Measurements from ENCODE around the gene REEP5. TPM values are rescaled to one million over a fixed set of nuclear protein-coding genes. Genes with fewer than 3 reads are reported as not detected.

REEP5 gene
- total RNA-seq, 4 donors from 2014 or later: 169 to 300 (median 231) TPM

DNA sequence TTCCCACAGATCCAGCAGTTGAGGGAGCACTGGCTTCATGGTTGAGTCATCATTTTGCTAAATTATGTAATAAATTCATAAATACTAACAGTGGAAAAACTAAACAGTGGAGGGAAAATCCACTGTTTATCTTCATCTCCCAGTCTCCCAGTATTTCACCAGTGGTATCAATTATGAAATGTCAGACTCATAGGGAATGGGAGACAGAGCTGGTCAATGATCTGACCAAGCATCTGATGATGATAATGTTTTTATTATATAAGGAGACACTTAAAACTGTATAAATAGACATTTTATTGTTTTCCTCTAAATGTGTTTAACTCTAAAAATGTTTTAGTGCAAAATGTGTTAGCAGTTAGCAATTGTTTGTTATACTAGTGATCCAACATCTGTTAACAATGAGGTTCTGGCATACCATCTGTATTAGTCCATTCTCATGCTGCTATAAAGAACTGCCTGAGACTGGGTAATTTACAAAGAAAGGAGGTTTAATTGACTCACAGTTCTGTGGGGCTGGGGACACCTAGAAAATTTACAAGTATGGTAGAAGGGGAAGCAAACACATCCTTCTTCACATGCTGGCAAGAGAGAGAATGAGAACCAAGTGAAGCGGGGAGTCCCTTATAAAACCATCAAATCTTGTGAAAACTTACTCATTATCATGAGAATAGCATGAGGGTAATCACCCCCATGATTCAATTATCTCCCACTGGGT lies 11.8 kb upstream of the REEP5 start:
- H3K27me3 ChIP-seq: no peaks in the 10 kb centered on the region
- H3K36me3 ChIP-seq: no peaks in the 10 kb centered on the region

DNA sequence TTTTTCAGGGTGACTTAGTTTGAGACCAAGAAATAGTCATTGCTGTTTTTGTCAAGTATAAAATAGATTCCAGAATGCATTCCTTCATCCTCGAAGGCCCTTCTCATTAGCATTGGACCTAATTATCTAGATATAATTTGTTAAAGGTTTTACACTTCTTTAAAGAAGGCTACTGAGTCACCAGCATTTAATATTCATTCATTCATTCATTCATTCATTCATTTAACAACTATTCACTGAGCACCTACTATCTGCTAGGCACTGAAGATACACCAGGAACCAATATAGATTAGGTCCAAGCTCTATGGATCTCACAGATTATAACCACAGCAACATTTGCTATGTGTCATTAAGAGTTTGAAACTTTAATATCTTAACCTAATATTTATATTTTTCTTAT lies 11.1 kb upstream of the REEP5 start:
- no peak overlapping the region for H3K27ac ChIP-seq
- no peaks in the 10 kb centered on the region for H3K9me3 ChIP-seq
- H3K36me3 ChIP-seq: no peaks in the 10 kb centered on the region
- intact Hi-C loops (cut with DNase I): no loop called here
- no peak overlapping the region for H3K4me3 ChIP-seq (replicated peaks in 1 of 3)
- no peaks in the 10 kb centered on the region for H3K27me3 ChIP-seq
- no peak for DNase-seq
- 73 to 77% methylated on average over 1 of the region's 1 CpG for WGBS, 2 donors
- no peaks in the 10 kb centered on the region for H3K4me1 ChIP-seq
- TF ChIP-seq, protein P1, sequence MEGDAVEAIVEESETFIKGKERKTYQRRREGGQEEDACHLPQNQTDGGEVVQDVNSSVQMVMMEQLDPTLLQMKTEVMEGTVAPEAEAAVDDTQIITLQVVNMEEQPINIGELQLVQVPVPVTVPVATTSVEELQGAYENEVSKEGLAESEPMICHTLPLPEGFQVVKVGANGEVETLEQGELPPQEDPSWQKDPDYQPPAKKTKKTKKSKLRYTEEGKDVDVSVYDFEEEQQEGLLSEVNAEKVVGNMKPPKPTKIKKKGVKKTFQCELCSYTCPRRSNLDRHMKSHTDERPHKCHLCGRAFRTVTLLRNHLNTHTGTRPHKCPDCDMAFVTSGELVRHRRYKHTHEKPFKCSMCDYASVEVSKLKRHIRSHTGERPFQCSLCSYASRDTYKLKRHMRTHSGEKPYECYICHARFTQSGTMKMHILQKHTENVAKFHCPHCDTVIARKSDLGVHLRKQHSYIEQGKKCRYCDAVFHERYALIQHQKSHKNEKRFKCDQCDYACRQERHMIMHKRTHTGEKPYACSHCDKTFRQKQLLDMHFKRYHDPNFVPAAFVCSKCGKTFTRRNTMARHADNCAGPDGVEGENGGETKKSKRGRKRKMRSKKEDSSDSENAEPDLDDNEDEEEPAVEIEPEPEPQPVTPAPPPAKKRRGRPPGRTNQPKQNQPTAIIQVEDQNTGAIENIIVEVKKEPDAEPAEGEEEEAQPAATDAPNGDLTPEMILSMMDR (IDR thresholded peaks at IDR 0.05): no peak
- TF ChIP-seq POLR2A (IDR thresholded peaks at IDR 0.05): no peak

More for the DNA sequence above, 11.8 kb upstream of the REEP5 start:
- H3K4me3 ChIP-seq (replicated peaks in 1 of 3): no peak overlapping the region
- no peak for DNase-seq
- WGBS, 2 donors: 89 to 100% methylated on average over 1 of the region's 1 CpG
- no peaks in the 10 kb centered on the region for H3K4me1 ChIP-seq
- H3K27ac ChIP-seq: no peak overlapping the region
- TF ChIP-seq, protein P1 (IDR thresholded peaks at IDR 0.05): no peak
- TF ChIP-seq POLR2A (IDR thresholded peaks at IDR 0.05): no peak
- intact Hi-C loops (cut with DNase I): no loop called here
- H3K9me3 ChIP-seq: no peaks in the 10 kb centered on the region

DNA sequence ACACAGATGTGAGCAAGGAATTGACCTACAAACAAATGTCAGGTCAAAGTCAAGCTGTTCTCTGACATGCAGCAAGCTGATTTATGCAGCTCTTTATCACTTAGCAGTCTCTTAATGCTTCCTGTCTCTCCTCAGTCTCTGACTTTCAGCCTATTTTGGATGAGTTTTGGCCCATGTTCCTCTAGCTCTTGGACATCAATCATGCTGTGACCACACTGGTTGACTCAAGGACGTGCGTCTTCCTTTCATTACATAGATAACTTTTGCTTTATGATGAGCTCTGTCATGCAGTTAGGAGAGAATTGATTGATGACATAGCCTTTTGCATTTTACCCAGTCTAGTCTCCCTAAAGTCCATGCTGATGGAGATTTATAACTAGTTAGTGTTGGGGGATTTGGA lies 9.4 kb upstream of the REEP5 start:
- 82% methylated on average over 2 of the region's 2 CpGs for WGBS, 2 donors
- TF ChIP-seq, protein P1 (IDR thresholded peaks at IDR 0.05): no peak
- TF ChIP-seq POLR2A (IDR thresholded peaks at IDR 0.05): no peak

DNA sequence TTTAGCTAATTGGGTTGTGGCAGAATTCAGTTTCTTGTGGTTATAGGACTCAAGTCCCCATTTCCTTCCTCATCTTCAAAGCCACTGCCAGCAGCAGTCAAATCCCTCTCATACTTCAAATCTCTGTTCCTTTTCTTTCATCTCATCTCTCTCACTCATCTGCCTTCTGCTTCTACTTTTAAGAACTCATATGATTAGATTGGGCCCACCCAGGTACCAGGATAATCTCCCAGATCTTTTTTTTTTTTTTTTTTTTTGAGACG lies 8.0 kb upstream of the REEP5 start:
- Histone ChIP-seq H3K27ac (no peak overlapping the region), H3K4me1 (no peaks in the 10 kb centered on the region), H3K4me3 (replicated peaks in 1 of 3) (no peak overlapping the region), H3K36me3 (no peaks in the 10 kb centered on the region), H3K27me3 (no peaks in the 10 kb centered on the region), H3K9me3 (no peaks in the 10 kb centered on the region)
- WGBS, 2 donors: 89 to 100% methylated on average over 1 of the region's 1 CpG
- no peak for TF ChIP-seq POLR2A (IDR thresholded peaks at IDR 0.05)
- TF ChIP-seq, protein P1 (IDR thresholded peaks at IDR 0.05): no peak
- intact Hi-C loops (cut with DNase I): no loop called here
- DNase-seq: no peak

More for the DNA sequence above, 9.4 kb upstream of the REEP5 start:
- intact Hi-C loops (cut with DNase I): no loop called here
- Histone ChIP-seq H3K4me1 (no peaks in the 10 kb centered on the region), H3K9me3 (no peaks in the 10 kb centered on the region), H3K4me3 (replicated peaks in 1 of 3) (no peak overlapping the region), H3K27me3 (no peaks in the 10 kb centered on the region), H3K36me3 (no peaks in the 10 kb centered on the region), H3K27ac (no peak overlapping the region)
- DNase-seq: no peak

DNA sequence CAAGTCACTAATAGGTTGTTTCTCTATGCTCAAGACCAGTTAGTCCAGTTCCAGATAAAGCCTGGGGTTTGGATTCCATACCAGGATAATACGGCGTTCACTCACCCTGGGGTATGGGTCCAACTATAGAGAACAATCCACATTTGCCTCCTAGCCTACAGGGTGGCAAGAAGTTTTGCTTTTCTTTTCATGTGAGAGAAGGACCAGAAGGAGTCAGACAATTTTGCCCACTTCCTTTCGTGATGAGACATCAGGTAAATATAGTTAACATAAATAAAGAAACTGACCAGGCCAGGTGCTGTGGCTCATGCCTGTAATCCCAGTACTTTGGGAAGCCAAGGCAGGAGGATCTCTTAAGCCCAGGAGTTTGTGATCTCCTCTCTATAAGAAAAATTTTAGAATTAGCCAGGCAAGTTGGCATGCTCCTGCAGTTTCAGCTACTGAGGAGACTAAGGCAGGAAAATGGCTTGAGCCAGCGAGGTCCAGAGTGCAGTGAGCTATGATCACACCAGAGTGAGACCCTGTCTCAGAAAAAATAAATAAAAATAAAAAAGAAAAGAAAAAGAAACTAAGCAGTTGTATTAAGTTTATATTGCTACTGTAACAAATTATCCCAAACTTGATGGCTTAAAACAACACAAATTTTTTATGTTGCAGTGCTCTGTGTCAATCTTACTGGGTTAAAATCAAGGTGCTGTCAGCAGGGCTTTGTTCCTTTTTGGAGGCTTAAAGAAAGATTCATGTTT lies 7.5 kb upstream of the REEP5 start:
- Histone ChIP-seq H3K4me3 (replicated peaks in 1 of 3) (no peak overlapping the region), H3K27ac (no peak overlapping the region), H3K4me1 (no peaks in the 10 kb centered on the region), H3K36me3 (no peaks in the 10 kb centered on the region), H3K9me3 (no peaks in the 10 kb centered on the region), H3K27me3 (no peaks in the 10 kb centered on the region)
- intact Hi-C loops (cut with DNase I): loop anchor here (10.0 kb wide), 1 partner anchor 375 kb away; no protein-coding TSS in a partner anchor
- no peak for DNase-seq
- TF ChIP-seq, protein P1 (IDR thresholded peaks at IDR 0.05): no peak
- TF ChIP-seq POLR2A (IDR thresholded peaks at IDR 0.05): no peak
- WGBS, 2 donors: 93 to 96% methylated on average over 4 of the region's 4 CpGs

Data from thyroid gland (tissue), 4 donors.